COLO668 (cell line): ENCODE measurements around the gene AGPAT1.
"Not testable (repeated sequence)": the region's sequence is repeated elsewhere in the genome, so short reads cannot be mapped to it uniquely, and the experiment has no call there.

Experiments used
- DNase-seq: peaks from one replicate; lab custom pipeline; 2025; ENCODE audit not compliant: unreplicated experiment; lab: John Stamatoyannopoulos, UW

Gene AGPAT1

GRCh38 chr6:32187725-32188380, 12.0 kb upstream of the AGPAT1 start:
- DNase-seq, result not testable (repeated sequence)

DNA sequence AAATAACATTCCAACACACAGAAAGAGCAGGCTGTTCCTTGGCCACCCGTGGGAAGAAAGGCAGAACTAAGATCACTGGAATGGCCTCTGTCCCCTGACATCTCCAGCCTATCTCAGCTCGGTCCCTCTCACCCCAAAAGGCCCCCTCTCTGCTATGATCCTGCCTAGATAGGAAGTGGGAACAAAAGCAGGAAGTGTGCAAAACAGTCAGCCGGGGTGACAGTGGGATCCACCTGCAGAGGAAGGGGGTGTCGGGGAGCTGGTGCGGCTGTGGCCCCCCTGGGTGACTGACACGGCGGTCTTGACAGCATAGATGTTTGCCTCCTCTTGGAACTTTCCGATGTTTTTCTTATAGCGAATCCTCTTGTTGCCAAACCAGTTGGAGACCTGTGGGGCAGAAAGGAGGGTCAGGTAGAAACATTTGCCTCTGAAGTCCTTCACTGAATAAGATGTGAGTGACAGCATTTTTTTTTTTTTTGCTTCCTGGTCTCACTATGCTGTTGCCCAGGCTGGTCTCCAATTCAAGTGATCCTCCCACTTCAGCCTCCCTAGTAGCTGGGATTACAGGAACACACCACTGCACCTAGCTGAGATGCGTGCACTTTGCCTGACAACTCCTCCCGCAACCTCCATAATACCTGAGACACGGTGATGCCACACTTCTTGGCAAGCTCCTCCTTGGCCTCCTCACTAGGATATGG, 11.3 kb upstream of the AGPAT1 start:
- DNase-seq, result no peak

GRCh38 chr6:32186151-32186840, 10.4 kb upstream of the AGPAT1 start:
- DNase-seq, result not testable (repeated sequence)

DNA sequence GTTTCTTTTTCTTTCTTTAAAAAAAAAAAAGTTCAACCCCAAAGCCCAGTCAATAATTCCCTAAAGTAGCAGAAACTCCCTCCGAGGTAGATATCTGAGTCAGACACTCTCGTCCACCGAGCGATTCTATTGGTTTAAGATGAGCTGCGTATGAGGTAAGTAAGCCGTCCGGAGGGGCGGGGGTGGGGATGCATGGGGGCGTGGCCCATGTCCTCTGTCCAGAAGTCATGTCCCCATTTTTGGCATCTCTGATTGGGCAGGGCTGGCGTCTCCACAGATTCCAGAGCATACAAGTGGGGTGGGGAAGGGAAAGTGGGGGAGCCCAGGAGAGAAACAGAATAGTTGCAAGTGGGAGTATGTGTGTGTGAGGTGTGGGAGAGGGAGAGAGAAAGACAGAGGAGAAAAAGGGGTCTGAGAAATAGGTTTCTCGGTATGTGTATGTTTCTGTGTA, 9.8 kb upstream of the AGPAT1 start:
- DNase-seq, result not testable (repeated sequence)

DNA sequence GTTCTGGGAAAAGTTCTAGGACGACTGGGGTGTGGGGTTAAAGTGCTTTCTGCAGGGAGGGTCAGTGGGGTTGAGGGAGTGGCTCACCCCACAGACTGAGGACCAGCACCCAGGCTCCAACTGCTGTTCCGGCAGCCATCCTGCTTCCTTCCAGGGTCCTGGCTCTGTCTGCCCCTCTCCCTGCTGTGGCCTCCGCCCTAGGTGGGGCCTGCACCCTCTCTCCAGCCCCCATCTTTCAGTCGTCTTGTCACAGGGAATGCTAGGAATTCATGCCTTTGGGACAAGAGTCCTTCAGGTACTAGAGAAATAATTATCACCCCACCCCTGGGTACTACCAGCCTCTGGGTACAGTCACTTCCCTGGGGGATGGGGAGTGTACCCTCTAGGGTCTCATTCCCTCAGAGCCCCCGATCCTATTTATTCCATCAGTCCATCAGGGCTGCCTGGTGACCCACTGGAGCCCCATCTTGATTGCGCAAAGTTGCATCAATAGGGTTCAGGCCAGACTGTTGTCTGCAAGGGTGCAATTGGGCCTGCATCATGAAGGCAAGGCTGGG, 8.3 kb upstream of the AGPAT1 start, which contains the start of gene AGER:
TSS of gene AGER (minus strand) at position 170 of the 557 bp plus-strand sequence. CDS start at position 139, 31 bp downstream.
- DNase-seq, result no peak

GRCh38 chr6:32183483-32184083, 7.7 kb upstream of the AGPAT1 start:
- DNase-seq, result no peak

GRCh38 chr6:32183030-32183429, 7.1 kb upstream of the AGPAT1 start:
- DNase-seq, result no peak

DNA sequence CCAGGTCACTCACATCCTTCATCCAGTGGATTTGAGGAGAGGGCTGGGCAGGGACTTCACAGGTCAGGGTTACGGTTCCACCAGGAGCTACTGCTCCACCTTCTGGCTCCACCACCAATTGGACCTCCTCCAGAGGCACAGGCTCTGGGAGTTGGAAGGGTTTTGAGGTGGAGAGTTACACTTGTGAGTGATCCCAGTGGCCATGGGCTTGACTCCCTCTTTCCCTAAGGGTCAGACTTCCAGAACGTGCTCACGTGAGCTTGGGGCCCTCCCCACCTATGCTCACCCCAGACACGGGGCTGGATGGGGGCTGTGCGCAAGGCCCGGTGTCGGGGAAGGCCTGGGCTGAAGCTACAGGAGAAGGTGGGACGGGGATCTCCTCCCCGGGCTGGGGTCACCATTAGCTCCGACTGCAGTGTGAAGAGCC, 6.7 kb upstream of the AGPAT1 start:
- DNase-seq, result no peak

- no peak for DNase-seq
These were observed 6.1 kb upstream of the AGPAT1 start for GRCh38 chr6:32181915-32182529.

DNA sequence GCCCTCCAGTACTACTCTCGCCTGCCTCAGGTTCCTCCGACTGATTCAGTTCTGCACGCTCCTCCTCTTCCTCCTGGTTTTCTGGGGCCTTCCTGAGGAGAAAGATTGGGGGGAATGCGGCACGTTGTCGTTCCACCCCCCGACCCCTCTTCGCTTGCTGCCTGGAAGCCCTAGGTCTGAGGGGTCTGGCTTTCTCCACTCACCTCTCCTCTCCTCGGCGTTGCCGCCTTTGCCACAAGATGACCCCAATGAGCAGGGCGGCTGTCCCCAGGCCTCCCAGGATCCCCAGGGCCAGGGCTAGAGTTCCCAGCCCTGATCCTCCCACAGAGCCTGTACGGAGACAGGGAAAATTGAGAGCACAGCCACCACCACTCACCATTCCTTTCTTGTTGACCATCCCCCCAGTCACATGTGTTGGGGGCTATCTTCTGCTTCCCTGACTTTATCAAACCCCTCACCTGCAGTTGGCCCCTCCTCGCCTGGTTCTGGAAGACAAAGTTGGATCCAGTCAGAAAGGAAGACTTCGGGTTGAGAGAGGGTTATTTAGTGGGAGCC, 5.3 kb upstream of the AGPAT1 start:
- no peak for DNase-seq

GRCh38 chr6:32179766-32180405, 4.0 kb upstream of the AGPAT1 start:
- DNase-seq, result no peak

DNA sequence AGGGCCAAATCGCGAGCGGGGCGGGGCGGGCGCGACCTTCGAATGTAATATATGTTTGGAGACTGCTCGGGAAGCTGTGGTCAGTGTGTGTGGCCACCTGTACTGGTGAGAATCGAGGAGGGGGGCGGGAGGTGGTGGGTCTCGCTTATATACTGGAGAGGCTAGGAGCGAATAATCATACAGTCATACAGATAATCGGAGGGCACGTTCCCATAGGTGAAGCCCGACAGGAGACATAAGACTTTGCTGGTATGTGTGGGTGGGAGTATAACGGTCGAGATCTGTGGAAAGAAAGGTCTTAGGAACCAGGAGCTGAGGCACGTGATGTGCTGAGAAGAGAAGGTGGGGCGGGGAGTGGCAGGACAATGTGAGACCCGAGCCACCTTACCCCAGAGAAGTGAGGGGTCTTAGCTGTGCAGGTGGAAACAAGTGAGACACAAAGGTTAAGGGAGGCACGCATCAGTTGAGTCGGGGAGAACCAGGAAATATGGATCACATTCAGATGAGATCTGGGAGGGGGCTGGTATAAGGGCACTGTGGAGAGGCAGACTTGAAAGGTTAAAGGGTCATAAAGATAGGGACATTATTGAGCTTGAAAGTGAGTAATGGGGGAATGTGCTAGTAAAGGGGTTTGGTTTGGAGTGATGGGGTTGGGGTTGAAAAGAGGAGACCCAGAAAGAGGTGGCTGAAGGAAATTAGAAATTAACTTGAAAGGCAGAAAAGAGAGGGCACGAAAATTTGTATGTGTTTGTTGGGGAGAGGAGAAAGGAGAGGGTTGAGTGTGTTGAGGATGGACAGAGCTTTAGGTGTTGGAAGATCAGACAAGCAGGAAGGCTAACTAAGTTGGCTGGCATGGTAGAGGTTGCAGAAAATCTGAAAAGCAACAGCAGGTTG, 2.9 kb upstream of the AGPAT1 start:
- DNase-seq, result no peak

DNA sequence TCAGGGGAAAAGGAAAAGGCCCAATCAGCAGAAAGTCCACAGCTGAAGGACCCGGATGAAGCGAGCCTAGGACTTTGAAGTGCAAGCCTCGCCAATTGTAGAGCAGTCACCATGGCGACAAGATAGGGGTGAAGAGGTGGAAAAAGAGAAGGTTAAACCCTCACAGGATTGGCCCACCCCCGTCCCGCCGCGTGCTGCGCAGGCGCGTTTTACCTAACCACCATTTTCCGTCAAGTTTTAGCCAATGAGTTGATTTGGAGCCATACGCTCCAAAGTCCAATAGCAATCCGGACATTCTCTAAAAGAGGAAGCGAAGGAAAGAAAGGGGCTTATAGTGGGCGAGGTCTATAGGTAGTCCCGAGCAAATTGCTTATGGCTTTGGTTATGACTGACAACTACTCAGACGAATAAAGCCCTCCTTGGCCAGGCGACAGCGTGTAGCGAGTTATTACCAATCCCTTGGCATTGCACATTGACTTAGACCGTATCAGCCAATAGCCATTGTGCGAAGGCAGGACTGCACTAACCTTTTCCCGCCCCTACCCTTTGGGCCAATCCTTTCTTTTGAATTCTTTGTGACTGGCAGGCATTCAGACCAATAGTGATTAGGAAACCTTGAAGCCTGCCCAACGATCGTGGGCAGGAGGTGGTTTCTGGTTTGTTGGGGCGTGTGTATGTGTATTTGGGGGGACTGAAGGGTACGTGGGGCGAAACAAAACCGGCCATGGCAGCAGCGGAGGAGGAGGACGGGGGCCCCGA, 2.1 kb upstream of the AGPAT1 start, which contains the start of gene RNF5:
TSS of gene RNF5 (plus strand) at position 618 of the 759 bp plus-strand sequence. CDS start at position 725, 107 bp downstream.
- peak; percentile 91 for DNase-seq

- peak; percentile 44 for DNase-seq
These were observed 1.4 kb upstream of the AGPAT1 start for GRCh38 chr6:32177183-32177787.

DNA sequence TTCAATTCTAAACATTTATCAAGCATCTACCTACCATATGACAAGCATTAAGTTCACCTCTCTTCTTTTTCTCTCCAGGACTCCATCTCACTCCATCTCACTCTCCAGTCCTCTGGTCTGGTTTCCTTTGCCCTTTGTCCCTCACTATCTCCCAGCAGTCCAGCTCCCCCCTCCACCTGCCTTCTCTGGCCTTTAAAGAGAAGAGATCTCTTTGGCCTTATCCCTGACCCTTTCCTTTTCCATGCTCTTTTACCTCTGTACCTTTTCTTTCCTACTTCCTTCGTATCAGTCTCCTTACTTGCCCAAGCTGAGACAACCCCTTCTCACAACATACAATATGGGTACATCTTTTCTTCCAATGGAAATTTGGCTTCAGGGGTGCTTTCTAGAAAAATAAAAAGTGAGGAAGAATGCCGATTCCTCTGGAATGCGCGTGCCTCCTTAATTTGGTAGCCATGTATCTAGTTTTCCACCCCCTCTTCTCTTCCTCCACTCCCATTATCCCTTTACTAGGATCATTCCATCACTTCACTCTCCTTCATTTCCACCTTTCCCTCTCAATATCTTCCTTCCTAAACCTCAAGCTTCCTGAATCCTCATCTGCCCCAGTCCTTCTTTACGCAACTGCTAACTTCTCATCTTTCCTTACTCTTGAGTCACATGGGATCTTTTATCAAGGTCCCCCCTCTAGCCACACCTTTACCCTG, 745 bp upstream of the AGPAT1 start:
- DNase-seq, result no peak

DNA sequence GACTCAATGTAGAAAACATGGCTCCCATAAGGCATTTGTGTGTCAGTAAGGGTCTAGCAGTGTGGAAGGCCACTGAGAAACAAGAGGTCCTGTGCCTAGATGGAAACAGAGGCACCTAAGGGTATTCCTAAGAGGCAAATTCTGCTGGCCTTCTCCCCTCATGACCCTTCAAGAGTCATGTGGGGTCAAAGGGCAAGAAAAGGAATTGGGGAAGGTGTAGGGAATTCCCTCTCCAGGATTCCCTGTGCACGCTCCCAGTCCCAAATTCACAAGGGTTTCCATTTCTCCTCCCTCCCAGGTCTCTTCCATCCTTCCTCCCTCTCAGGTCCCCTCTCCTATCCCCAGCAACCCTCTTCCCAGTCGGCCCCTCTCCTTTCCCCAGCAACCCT, 568 bp downstream of the AGPAT1 start:
- no peak for DNase-seq

DNA sequence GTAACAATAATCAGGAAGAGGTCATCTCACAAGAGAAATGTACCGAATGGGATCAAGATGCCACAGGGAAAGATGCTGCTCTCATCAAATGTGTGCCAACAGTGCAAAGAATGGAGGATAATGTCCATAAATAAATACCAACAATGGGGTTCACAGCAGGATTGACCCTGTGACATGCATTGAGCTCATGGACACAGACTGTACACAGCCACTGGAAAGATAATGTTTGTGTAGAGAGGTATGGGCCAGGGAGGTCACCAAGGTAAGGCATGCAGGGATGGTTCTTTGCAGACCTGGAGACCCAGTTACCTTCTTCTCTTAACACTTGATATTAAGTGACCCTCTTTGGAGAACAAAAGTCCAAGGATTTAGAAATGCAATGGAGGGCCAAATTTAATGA, 1.5 kb downstream of the AGPAT1 start:
- no peak for DNase-seq
